ENCODE data around the gene UHRF2.
"Not testable (repeated sequence)": the region's sequence is repeated elsewhere in the genome, so short reads cannot be mapped to it uniquely, and the experiment has no call there.

The UHRF2 gene

GRCh38 chr9:6428940-6429889 is 16.2 kb downstream of the UHRF2 start:
- DNase-seq (ENCODE audit: low spot score), result no peak

GRCh38 chr9:6431038-6431437 is 18.0 kb downstream of the UHRF2 start:
- DNase-seq (ENCODE audit: low spot score), result no peak

GRCh38 chr9:6433410-6433809 is 20.4 kb downstream of the UHRF2 start:
- DNase-seq (ENCODE audit: low spot score), result no peak

GRCh38 chr9:6439051-6439703 is 26.2 kb downstream of the UHRF2 start:
- no peak for DNase-seq (ENCODE audit: low spot score)

- no peak for DNase-seq (ENCODE audit: low spot score)
Observed at GRCh38 chr9:6440405-6440804, 27.4 kb downstream of the UHRF2 start.

GRCh38 chr9:6441269-6441668 is 28.3 kb downstream of the UHRF2 start:
- no peak for DNase-seq (ENCODE audit: low spot score)

GRCh38 chr9:6443661-6444060 is 30.7 kb downstream of the UHRF2 start:
- DNase-seq (ENCODE audit: low spot score), result no peak

- DNase-seq (ENCODE audit: low spot score), result no peak
Observed at GRCh38 chr9:6444128-6444527, 31.1 kb downstream of the UHRF2 start.

GRCh38 chr9:6449086-6449485 is 36.1 kb downstream of the UHRF2 start:
- no peak for DNase-seq (ENCODE audit: low spot score)

GRCh38 chr9:6449645-6450044 is 36.6 kb downstream of the UHRF2 start:
- DNase-seq (ENCODE audit: low spot score), result no peak

- DNase-seq (ENCODE audit: low spot score), result no peak
Observed at GRCh38 chr9:6450641-6451375, 37.8 kb downstream of the UHRF2 start.

- not testable (repeated sequence) for DNase-seq (ENCODE audit: low spot score)
Observed at GRCh38 chr9:6455292-6455691, 42.3 kb downstream of the UHRF2 start.

- not testable (repeated sequence) for DNase-seq (ENCODE audit: low spot score)
Observed at GRCh38 chr9:6458704-6459103, 45.7 kb downstream of the UHRF2 start.

GRCh38 chr9:6459718-6460117 is 46.7 kb downstream of the UHRF2 start:
- no peak for DNase-seq (ENCODE audit: low spot score)

GRCh38 chr9:6460189-6460768 is 47.3 kb downstream of the UHRF2 start:
- DNase-seq (ENCODE audit: low spot score), result no peak

GRCh38 chr9:6461619-6462018 is 48.6 kb downstream of the UHRF2 start:
- DNase-seq (ENCODE audit: low spot score), result no peak

GRCh38 chr9:6467006-6467625 is 54.1 kb downstream of the UHRF2 start:
- DNase-seq (ENCODE audit: low spot score), result peak; percentile 70

GRCh38 chr9:6471231-6471850 is 58.3 kb downstream of the UHRF2 start:
- no peak for DNase-seq (ENCODE audit: low spot score)

GRCh38 chr9:6473151-6473550 is 60.2 kb downstream of the UHRF2 start:
- DNase-seq (ENCODE audit: low spot score), result no peak

- DNase-seq (ENCODE audit: low spot score), result no peak
Observed at GRCh38 chr9:6479959-6480358, 67.0 kb downstream of the UHRF2 start.

- no peak for DNase-seq (ENCODE audit: low spot score)
Observed at GRCh38 chr9:6484210-6484609, 71.2 kb downstream of the UHRF2 start.

Measured in globus pallidus (tissue), 1 donor.